Chondrocyte (in vitro differentiated cells): ENCODE measurements around the gene ATP1A1. TPM values are rescaled to one million over a fixed set of nuclear protein-coding genes. Genes with fewer than 3 reads are reported as not detected.

Experiments
- DNase-seq: peaks from one replicate; pipeline ENCODE4 v3.0.0; 2021; ENCODE audit warnings: mixed read lengths, low spot score
- H3K27ac Mint-ChIP-seq: one replicate; pipeline ENCODE4 v1.8.0; 2021; ENCODE audit warnings: mild to moderate bottlenecking, moderate library complexity, mixed read lengths; ENCODE audit not compliant: unreplicated experiment
- H3K27me3 Mint-ChIP-seq: 2 replicates; pipeline ENCODE4 v1.8.0; 2021; ENCODE audit warnings: low read depth, mixed read lengths
- H3K36me3 Mint-ChIP-seq: 2 replicates; pipeline ENCODE4 v1.8.0; 2021; ENCODE audit warnings: low read depth, mixed read lengths
- H3K4me1 Mint-ChIP-seq: 2 replicates; pipeline ENCODE4 v1.8.0; 2021; ENCODE audit warnings: low read depth, mild to moderate bottlenecking, mixed read lengths
- H3K4me3 Mint-ChIP-seq: one replicate; pipeline ENCODE4 v1.8.0; 2021; ENCODE audit warnings: mild to moderate bottlenecking, moderate library complexity, mixed read lengths; ENCODE audit not compliant: unreplicated experiment
- H3K9me3 Mint-ChIP-seq: 2 replicates; pipeline ENCODE4 v1.8.0; 2021; ENCODE audit warnings: low read depth, mixed read lengths
- total RNA-seq: library from RNA; stranded (reverse); gene quantifications from 3 replicates; pipeline ENCODE4 v1.2.1, GENCODE V29; 2021
- TF ChIP-seq, protein P1 (sequence below): fragments of 200-600 bp; sonication (generic); IDR thresholded peaks from 2 replicates; pipeline ENCODE4 v1.5.0; 2021; ENCODE audit warnings: antibody characterized with exemption, mild to moderate bottlenecking, moderate library complexity

Gene ATP1A1
- total RNA-seq, 1 donor from 2014 or later, result 188 TPM

DNA sequence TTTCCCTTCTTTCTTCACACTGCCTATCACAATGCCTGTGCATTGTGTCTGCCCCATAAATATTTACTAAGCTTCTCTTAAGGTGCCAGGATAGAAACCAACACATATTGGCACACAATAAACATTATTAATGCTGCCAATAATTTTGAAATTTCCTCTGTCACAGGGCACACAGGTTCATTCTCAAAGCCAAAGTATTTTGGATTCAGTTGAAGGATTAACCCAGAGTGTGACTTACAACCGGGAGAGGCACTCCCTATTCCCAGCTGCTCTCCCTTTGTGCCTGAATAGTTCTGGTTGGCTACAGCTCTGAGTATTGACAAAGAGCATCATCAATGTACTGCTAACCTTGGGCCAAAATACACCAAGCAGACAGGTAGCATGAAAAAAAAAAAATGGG lies 46.6 kb upstream of the ATP1A1 start:
- Mint-ChIP-seq H3K9me3 (no peaks in the 10 kb centered on the region), H3K27me3 (no peaks in the 10 kb centered on the region), H3K4me1 (peaks cover 16% of the 10 kb centered on the region), H3K36me3 (no peaks in the 10 kb centered on the region), H3K4me3 (no peak overlapping the region), H3K27ac (no peak overlapping the region)
- no peak for DNase-seq
- TF ChIP-seq, protein P1, sequence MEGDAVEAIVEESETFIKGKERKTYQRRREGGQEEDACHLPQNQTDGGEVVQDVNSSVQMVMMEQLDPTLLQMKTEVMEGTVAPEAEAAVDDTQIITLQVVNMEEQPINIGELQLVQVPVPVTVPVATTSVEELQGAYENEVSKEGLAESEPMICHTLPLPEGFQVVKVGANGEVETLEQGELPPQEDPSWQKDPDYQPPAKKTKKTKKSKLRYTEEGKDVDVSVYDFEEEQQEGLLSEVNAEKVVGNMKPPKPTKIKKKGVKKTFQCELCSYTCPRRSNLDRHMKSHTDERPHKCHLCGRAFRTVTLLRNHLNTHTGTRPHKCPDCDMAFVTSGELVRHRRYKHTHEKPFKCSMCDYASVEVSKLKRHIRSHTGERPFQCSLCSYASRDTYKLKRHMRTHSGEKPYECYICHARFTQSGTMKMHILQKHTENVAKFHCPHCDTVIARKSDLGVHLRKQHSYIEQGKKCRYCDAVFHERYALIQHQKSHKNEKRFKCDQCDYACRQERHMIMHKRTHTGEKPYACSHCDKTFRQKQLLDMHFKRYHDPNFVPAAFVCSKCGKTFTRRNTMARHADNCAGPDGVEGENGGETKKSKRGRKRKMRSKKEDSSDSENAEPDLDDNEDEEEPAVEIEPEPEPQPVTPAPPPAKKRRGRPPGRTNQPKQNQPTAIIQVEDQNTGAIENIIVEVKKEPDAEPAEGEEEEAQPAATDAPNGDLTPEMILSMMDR, result no peak

DNA sequence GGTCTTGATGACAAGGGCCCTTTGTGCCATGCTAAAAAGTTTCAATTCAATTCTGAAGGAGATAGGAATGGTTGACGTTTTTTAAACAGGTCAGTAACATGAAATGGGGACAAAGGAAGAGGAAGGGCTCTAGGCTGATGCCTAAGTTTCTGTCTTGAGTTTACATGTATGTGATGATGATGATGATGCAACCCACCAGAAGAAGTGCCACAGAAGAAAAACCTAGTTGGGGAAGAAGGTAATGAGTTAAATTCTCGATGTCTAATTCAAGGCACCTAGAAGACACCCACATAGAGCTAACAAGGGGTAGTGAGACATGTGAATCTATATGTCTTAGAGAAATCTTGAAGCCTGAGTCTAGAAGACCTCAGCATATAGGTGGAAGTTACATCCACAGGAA lies 44.4 kb upstream of the ATP1A1 start:
- Mint-ChIP-seq H3K36me3 (no peaks in the 10 kb centered on the region), H3K4me3 (no peak overlapping the region)
- TF ChIP-seq, protein P1, result no peak

DNA sequence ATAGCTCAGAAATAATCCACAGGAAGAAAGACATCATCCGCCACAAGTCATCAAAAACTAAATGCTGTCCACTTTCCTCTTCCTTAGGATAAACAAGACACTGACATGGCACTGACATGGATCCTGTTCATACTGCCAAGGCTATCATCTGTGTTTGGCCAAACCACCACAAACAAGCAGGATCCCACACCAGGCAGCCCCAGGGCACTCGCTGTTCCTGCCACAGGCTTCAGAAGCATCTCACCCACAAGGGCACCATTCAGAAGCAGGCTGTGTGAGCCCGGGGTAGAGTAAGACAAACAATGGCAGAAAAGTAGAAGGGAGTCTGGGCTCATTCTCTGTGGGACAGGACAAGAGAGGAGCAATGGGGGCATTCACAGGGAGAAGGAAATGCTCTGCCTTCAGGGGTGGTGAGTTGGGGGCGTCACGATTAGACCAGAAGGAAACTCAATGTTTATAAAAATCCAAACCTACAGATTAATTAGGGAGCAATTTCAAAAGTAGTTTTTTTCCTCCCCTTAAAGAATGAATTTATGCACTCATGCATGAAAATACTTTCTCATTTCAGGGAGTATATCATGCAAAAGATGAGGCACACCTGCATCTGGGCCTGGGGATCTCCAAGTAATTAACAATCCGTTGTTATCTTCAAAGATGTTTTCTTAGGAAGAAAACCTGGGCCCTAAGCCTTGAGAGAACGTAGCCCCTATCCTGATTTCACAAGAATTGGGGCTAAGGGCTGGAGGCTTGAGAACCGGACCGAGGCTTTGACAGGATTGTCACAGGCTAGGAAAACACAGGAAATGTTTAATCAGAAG lies 43.3 kb upstream of the ATP1A1 start:
- Mint-ChIP-seq H3K27ac (no peak overlapping the region), H3K36me3 (no peaks in the 10 kb centered on the region), H3K4me3 (no peak overlapping the region), H3K27me3 (no peaks in the 10 kb centered on the region), H3K9me3 (no peaks in the 10 kb centered on the region), H3K4me1 (peaks cover 27% of the 10 kb centered on the region)
- TF ChIP-seq, protein P1, result no peak
- no peak for DNase-seq

More for the DNA sequence above, 44.4 kb upstream of the ATP1A1 start:
- Mint-ChIP-seq H3K4me1 (peaks cover 17% of the 10 kb centered on the region), H3K27ac (no peak overlapping the region), H3K9me3 (no peaks in the 10 kb centered on the region), H3K27me3 (no peaks in the 10 kb centered on the region)
- no peak for DNase-seq

DNA sequence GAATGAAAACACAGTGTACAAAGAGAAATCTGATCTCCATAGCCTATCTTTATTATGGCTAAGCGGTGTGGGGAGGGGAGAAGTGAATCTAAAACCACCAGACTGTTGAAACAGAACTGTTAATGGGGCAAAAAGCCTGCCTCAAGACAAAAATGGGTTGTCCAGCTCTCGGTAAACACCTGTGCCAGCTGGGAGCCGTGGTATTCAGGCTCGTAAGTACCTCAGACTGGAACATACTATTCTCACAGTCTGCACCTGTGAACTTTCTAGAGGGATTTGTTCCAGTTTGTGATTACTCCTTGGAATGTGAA lies 42.7 kb upstream of the ATP1A1 start:
- DNase-seq, result no peak
- H3K27ac Mint-ChIP-seq, result no peak overlapping the region
- no peaks in the 10 kb centered on the region for H3K36me3 Mint-ChIP-seq
- no peaks in the 10 kb centered on the region for H3K9me3 Mint-ChIP-seq
- no peak overlapping the region for H3K4me3 Mint-ChIP-seq
- H3K27me3 Mint-ChIP-seq, result no peaks in the 10 kb centered on the region
- TF ChIP-seq, protein P1, result no peak
- peaks cover 30% of the 10 kb centered on the region for H3K4me1 Mint-ChIP-seq

DNA sequence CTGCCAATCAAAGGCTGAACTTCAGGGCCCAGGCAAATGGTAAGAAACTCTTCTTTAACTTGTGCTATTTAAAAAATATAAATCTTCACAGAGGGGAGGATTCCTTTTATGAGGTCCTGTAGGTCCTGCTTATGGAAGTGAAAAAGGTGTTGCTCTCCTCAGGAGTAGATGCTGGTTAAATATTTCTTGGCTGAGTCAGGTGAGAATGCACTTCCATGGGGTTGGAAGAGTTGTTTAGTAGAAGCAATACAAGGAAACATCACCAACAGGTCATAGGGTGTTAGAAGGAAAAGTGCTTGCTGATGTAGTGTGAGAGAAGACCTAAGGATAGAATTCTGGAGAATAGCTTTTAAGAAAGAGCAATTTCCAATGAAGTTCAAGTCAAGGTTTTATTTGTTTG lies 42.2 kb upstream of the ATP1A1 start:
- no peaks in the 10 kb centered on the region for H3K36me3 Mint-ChIP-seq
- H3K4me1 Mint-ChIP-seq, result peaks cover 30% of the 10 kb centered on the region
- H3K27me3 Mint-ChIP-seq, result no peaks in the 10 kb centered on the region
- H3K4me3 Mint-ChIP-seq, result no peak overlapping the region
- no peaks in the 10 kb centered on the region for H3K9me3 Mint-ChIP-seq
- no peak for DNase-seq
- H3K27ac Mint-ChIP-seq, result no peak overlapping the region
- TF ChIP-seq, protein P1, result no peak
